GM18508 (cell line): Measurements from ENCODE around the gene CBY2.
"Not testable (repeated sequence)": the region's sequence is repeated elsewhere in the genome, so short reads cannot be mapped to it uniquely, and the experiment has no call there.

Source experiments
- ATAC-seq: cut with Tn5 transposase; IDR thresholded peaks from one replicate; pipeline ENCODE4 v1.9.1; 2021; ENCODE audit warnings: moderate number of reproducible peaks; ENCODE audit not compliant: insufficient read depth, unreplicated experiment

CBY2 gene

GRCh38 chr13:45737571-45738017, 35.5 kb downstream of the CBY2 start:
- ATAC-seq: no peak

DNA sequence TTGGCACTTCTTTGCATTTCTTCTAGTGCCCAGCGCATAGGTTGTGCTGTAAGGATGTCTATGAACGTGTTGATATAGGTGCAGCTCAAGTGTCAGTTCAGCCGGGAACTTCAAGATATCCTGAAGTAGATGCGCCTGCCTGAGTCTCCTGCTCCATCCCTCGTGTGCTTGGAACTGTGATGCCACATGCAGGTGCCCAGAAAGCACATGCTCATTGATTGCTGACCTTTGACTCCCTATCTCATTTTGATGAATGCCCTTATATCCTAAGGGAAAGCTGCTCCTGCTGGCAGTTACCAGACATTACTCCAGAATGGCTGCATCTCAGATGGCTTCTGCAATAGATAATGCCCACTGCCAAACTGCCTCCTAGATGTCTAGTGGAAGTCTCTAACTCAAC, 40.9 kb downstream of the CBY2 start:
- no peak for ATAC-seq

- no peak for ATAC-seq
Observed at GRCh38 chr13:45744979-45745378, 42.9 kb downstream of the CBY2 start.

DNA sequence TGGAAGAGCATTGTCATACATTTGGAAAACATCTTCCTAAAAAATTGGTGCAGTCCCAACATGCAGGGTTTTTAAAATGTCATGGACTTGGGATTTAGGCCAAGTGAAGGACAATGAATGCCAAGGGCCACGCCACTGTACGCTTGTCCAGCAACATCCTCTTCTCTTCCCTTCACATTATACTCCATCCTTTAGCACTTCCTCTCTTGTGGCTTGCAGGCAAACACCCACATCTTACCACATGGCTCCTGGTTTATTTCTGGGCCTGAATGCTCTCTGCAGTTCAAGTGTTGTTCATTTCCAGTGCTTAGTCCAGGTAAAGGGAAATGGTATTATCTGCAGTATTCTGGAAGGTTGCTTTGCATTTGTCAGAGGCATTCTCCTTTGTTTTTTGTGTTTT, 45.0 kb downstream of the CBY2 start:
- no peak for ATAC-seq

DNA sequence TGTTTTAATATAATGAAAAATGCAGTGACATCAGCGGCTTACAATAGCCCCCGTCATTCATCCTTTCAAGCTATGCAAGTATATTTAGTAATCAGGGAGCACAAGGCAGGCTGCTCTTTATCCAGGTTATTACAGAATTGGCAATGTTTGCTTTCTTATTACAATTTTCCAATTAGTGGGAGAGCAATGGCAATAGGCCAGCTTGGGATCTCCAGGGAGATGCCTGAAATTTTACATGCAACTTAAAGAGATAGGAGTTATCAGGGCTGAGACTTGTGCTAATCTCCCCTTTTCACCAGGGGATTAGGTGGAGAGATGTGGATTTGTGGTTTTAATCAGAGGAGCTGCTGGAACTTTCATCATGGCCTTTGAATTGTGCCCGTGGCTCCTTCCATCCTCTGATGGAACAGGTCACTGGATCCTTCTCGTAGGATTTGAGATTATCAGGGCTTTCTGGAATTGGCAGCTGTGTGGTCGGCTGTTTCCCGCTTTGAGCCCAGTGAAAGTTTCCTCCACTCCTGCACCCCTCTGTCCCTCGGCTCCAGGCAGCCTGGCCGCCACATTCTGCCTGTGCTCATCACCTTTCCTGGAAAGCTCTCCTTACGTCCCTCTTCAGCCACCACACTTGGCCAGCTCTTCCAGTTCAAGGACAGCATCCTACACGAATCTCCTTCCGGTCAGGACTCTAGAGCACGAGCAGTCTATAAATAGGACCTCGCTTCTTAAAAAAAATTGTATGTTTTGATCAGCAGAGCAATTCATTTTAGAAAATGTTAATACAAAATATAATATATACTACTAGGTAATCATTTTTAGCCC, 47.0 kb downstream of the CBY2 start:
- ATAC-seq: no peak

DNA sequence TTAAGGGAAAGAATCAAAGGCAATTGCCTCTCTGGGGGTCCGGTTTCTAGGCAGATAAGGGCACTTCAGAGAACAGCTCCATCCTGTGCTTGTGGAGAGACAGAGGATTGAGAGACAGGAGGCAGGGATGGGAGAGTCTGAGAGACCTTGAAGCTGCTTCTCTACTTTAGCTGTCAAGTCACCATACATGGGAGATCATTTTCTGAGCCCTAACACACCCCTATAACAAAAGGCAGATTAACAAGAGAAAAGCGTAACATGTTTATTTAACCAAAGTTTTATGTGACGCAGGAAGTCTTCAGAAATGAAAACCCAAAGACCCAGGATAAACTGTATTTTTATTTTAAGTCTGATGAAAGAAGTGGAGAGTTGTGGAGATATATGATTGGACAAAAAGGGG, 48.4 kb downstream of the CBY2 start:
- no peak for ATAC-seq

DNA sequence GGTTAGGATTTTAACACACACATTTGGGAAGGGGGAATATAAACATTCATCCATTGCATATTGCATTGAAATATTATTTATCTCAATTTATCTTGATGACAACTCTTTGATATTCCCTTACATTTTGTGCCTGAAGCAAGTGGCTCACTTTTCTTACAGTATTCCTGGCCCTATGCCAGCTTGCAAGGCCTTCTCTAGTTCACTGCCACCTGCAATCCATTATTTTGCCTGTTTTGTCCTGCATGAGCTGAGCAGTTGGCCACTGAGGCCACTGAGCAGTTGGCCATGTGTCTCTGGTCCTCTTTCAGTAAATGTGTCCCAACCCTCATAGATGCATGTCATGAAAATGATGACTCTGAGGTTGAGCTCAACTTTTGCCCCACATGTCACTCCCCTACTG, 49.8 kb downstream of the CBY2 start:
- ATAC-seq: no peak

- ATAC-seq: no peak
Observed at GRCh38 chr13:45752510-45752909, 50.4 kb downstream of the CBY2 start.

GRCh38 chr13:45756498-45756897, 54.4 kb downstream of the CBY2 start:
- not testable (repeated sequence) for ATAC-seq

DNA sequence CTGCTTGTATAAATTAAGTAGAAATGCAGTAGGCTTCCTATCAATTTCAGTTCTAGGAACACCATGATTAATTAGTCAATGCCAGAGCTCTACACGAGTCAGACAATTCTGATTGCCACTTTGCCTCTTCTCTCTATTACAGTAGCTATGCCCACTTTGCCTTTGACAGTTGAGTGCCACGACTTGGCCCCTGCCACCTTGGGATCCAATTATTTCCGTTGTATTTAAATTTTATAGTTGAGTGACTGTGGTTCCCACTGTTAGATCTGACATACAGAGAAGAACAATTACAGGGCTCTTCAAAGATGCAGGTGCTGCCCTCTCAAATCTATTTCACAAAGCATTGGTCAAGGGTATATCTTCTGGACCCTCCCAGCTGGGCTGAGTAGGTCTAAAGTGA, 55.5 kb downstream of the CBY2 start:
- not testable (repeated sequence) for ATAC-seq

DNA sequence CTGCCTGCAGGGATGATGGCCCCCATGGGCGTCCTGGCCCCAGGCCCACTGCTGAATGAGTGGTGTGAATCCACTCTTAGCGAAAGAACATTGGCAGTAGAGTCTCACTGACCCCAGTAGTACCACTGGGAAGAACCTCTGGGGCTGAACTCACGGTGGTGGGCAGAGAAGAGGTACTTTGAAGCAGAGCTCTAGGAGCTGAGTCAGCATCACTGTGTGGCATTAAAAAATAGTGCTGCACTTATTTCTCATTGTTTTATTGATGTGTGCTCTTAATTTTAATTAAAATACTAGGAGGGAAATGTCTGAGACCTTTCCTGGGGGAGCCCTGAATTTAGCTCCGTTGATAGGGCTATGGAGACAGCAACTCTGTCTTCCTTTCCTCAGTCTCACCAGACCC, 61.3 kb downstream of the CBY2 start:
- ATAC-seq: no peak
